Stimulated activated CD8-positive, alpha-beta memory T cell treated with anti-CD3 and anti-CD28 coated beads, Interleukin-12 subunit alpha, Interleukin-12 subunit beta, amount 100 ng/mL, for 1 hour (primary cell): Measurements from ENCODE around the gene HSCB.
"Not testable (repeated sequence)": the region's sequence is repeated elsewhere in the genome, so short reads cannot be mapped to it uniquely, and the experiment has no call there.

ENCODE experiments used
- DNase-seq: peaks from one replicate; pipeline ENCODE4 v3.0.0-alpha.2; 2020; ENCODE audit warnings: low read depth

HSCB gene

GRCh38 chr22:28741785-28742561 is at the start of gene HSCB, which contains the start of gene CHEK2:
TSS of gene HSCB (plus strand) at chr22:28742039. CDS start at chr22:28742096, 57 bp downstream.
TSS of gene CHEK2 (minus strand) at chr22:28741820. CDS start at chr22:28734721, 7,099 bp downstream.
- DNase-seq = peak; percentile 96

GRCh38 chr22:28693041-28693760 is 48.6 kb upstream of the HSCB start:
- not testable (repeated sequence) for DNase-seq

DNA sequence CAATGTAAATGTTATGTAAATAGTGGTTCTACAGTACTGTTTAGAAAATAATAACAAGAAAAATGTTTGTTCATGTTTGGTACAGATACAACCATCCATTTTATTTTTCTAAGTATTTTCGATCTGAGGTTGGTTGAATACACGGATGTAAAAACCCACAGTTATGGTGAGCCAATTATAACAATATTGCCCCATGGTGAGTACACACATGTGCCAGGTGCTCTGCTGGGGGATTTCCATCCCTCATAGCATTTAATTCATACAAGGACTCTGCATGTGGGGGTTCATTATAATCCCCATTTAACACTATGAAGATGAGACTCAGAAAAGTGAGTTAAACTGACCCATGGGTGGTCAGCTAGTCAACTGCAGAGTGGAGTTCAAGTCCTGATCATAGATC is 38.9 kb upstream of the HSCB start:
- no peak for DNase-seq

DNA sequence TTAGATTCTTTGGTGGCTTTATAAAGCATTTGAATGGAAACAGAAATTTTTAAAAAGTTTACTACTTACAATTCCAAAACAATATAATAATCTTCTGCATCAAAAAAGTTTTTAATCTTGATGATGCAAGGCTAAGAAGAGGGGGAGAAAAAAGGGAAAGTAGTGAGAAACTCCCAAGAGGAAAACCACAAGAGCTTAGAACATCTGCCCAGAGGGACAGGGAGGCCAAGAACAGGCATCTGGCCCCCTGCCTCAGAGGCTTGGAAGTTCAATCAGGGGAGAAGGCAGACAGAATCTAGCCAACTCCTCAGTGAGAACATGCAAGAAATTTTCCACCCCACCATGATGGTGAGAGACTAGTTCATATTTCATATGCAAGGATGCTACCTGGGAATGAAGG is 38.4 kb upstream of the HSCB start:
- no peak for DNase-seq

GRCh38 chr22:28706845-28707244 is 35.0 kb upstream of the HSCB start:
- DNase-seq = no peak

DNA sequence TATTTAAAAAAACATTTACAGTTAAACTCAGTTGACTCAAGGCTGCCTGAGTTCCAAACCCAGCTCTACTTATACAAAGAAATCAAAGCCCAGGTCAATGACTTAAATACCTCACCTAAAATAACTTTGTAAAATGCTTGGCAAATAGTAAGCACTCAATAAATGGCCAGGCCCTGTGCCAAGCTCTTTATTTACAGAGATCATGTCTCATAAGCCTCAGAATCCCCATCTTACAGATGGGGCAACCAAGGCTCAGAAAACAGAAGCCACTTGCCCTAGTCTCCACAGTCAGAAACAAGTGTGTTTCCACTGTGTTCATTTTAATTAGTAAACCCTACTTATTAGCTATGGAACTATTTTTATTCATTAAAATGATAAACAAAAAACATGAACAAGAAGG is 31.7 kb upstream of the HSCB start:
- DNase-seq = no peak

DNA sequence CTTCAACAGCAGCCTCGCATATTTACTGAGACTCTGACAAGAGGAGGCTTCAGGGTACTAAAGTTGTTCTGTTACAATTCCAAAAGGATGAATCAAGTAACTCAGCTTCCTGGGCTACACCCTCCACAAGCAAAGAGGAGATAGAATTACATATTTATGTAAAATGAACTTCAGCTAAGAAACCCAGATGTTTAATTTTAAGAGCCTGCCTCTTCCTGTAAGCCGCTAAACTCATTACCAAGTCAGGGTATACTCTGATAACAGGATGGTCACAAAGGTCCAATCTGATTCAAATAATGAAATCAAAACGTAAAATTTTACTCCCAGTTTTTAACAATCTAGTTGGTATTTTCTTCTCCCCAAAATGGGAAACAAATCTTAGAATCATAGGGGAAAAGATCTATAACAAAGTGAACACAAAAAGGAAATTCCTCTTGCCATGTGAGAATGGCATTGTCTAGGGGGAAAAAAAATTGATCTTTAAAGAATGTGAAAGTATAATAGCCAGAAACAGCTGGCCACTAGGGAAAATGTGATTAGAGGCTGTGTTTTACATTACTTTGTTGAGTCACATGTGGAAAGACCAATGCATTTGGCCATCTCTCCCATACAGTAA is 31.2 kb upstream of the HSCB start:
- DNase-seq = no peak

DNA sequence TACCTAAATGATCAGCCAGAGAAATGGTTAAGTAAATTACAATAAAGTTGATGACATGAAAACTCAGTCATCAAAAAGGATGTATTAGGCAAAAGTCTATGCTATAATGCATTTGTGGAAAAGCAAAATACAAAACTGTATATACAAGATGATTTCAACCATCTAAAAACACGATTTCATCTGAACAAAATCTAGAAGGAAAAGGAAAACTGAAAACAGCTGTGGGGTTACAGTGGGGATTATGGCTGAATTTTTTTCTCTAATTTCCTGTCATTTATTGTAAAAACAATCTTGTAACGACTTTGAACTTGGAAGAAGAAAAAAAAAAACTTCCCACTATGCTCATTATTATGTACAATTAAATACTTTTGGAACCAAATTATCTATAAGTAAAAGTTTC is 30.5 kb upstream of the HSCB start:
- DNase-seq = no peak

DNA sequence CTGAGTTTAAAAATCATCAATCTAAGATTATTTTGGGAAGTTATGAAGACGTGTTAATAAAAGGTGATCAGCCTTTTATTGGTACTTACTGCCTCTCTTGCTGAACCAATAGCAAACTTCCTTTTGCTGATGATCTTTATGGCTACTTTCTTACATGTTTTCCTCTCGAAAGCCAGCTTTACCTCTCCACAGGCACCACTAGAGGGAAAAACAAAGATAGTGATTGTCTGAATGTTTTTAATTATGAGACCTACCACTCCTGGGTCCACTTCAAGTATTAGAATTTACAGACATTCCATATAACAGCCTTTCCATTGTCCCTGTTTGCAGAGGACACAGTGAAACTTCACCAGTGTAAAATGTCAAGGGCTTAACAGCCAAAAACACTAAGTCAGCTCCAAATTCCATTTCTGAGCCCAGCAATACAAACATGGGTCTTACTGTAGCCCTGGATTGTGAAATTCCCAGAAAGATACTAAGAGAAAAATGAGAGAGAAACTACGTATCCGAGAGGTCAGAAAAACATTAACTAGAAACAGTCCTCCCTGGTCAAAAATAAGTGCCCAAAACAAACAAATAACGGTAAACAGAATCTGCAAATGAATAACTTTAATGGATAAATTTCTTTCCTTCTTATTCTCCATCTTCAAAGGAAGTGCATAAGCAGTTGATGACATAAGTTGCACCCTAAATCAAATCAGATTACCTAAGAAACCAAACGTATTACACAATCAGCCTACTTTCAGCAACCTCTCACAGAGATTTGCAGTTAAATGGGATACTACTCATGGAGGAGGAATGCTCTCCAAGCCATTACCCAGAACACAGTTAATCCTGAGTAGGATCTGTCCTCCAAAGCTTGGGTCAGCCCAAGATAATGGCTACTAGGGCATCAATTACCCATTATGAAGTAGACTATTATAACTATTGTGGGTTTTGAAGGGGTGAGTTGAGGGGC is 29.7 kb upstream of the HSCB start:
- no peak for DNase-seq

- no peak for DNase-seq
These were observed 27.7 kb upstream of the HSCB start for GRCh38 chr22:28714043-28714628.

GRCh38 chr22:28715611-28716010 is 26.2 kb upstream of the HSCB start:
- DNase-seq = no peak

- DNase-seq = no peak
These were observed 25.2 kb upstream of the HSCB start for GRCh38 chr22:28716686-28717085.

- no peak for DNase-seq
These were observed 23.8 kb upstream of the HSCB start for GRCh38 chr22:28718044-28718443.

GRCh38 chr22:28728002-28728401 is 13.8 kb upstream of the HSCB start:
- DNase-seq = no peak

DNA sequence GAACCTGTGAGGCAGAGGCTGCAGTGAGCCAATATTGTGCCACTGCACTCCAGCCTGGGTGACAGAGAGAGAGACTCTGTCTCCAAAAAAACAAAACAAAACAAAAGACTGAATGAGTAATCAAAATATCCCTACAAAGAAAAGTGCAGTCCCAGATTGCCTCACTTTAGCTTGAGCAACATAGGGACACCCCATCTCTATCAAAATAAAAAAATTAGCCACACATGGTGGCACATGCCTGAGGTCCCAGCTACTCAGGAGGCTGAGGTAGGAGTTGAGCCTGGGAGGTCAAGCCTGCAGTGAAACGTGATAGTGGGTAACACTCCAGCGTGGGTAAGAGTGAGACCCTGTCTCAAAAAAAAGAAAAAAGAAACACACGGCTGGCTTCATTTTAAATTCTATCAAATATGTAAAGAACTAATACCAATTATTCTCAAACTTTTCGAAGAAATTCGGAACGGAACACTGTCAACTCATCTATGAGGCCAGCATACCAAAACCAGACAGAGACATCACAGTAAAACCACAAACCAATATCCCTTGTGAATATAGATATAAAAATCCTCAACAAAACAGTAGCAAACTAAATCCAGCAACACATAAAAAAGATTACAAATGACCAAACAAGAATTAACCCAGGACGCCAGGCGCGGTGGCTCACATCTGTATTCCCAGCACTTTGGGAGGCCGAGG is 13.1 kb upstream of the HSCB start:
- DNase-seq = no peak

DNA sequence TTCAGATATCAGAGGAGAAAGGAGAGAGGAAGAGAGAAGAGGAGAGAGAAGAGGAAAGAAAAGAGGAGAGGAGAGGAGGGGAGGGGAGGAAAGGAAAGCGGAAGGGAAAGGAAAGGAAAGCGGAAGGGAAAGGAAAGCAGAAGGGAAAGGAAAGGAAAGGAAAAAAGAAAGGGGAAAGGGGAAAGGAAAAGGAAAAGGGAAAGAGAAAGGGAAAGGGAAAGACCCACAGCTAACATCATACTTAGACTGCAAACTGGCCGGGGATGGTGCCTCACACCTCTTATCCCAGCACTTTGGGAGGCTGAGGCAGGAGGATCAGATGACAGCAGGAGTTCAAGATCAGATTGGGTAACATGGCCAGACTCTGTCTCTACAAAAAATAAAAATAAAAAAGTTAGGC is 11.7 kb upstream of the HSCB start:
- DNase-seq = no peak

DNA sequence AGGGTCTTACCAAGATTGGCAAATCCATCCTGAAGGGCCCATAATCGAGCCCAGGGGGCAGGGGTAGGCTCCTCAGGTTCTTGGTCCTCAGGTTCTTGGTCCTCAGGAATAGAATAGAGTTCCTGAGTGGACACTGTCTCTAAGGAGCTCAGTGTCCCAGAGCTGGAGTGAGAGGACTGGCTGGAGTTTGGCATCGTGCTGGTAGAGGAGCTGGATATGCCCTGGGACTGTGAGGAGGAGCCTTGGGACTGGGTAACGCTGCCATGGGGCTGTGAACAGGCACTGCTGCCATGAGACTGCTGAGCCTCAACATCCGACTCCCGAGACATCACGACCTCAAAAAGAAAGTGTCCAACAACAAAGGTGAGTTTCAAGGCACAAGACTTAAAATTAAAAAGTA is 7.4 kb upstream of the HSCB start:
- DNase-seq = no peak

DNA sequence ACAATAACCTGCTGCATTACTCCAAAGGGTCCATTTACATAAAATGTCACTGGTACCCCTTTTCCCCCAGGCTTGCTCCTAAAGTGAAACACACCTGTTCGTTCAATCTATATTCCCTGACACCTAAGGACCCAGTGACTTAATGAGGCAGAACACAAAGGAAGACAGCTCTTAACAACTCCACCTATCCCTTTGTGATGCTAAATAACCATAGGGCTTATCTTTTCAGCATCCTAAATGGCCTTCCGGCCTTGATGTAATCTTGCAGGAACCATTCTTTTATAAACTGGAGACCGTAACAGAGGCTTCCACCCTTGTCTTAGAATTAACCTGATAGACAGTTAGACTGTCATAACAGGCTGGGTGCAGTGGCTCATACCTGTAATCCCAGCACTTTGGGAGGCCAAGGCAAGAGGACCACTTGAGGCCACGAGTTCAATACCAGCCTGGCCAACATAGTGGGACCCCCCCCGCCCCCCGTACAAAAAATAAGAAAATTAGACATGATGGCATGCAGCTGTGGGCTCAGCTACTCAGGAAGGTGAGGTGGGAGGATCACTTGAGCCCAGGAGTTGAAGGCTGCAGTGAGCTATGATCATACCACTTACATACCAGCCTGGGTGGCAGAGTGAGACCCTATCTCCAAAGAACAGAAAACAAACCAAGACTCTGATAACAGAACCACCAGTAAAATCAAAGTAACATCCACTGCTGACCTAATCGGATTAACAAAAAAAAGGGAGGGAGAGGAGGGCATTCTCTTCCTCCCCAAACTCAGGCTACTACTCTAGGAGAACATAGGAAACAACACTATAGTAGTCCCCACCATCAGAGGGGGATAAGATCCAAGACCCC is 5.3 kb upstream of the HSCB start:
- no peak for DNase-seq

- DNase-seq = no peak
These were observed 4.1 kb upstream of the HSCB start for GRCh38 chr22:28737701-28738100.

GRCh38 chr22:28738876-28739275 is 3.0 kb upstream of the HSCB start:
- DNase-seq = not testable (repeated sequence)
